Endothelial cell of umbilical vein (primary cell): ENCODE measurements around the gene SYK.

Source experiments
- CTCF ChIP-seq, 2 donors: IDR thresholded peaks; 1 replicate in 1 of 2; 2 replicates in 1 of 2; pipeline ENCODE4 v1.5.1; 2011; ENCODE audit warnings: low read length in 2 of 2, mild to moderate bottlenecking in 2 of 2, moderate library complexity in 2 of 2, control low read depth in 1 of 2, inconsistent platforms in 1 of 2, low read depth in 1 of 2; ENCODE audit not compliant: insufficient read depth in 1 of 2; ENCODE audit errors: extremely low read depth in 1 of 2
- EZH2 ChIP-seq: IDR thresholded peaks from 2 replicates; pipeline ENCODE4 v1.6.1; 2012; ENCODE audit warnings: borderline replicate concordance, low read depth, mild to moderate bottlenecking, moderate library complexity, low read length, inconsistent platforms; ENCODE audit not compliant: severe bottlenecking
- MAX ChIP-seq: IDR thresholded peaks from 2 replicates; pipeline ENCODE4 v1.6.1; 2011; ENCODE audit not compliant: insufficient read depth, insufficient read length
- POLR2A ChIP-seq: IDR thresholded peaks from 2 replicates; pipeline ENCODE4 v1.6.1; 2012; ENCODE audit warnings: low read depth, mild to moderate bottlenecking, control low read depth, low read length

- no peak for TF ChIP-seq CTCF (IDR thresholded peaks at IDR 0.05; ENCODE audit: extremely low read depth in 1 of 2, insufficient read depth in 1 of 2, low read depth in 1 of 2, low read length in 2 of 2)
- no peak for TF ChIP-seq POLR2A
- TF ChIP-seq EZH2: no peak
- no peak for TF ChIP-seq MAX
These were observed 82.6 kb downstream of the SYK start for GRCh38 chr9:90884178-90884577.
